HepG2 (cell line): ENCODE results near the gene NDUFV1. TPM values are rescaled to one million over a fixed set of nuclear protein-coding genes. Genes with fewer than 3 reads are reported as not detected.
A peak's percentile ranks its signal among the peaks of the same experiment; 100 is the strongest.

Source experiments
- BHLHE40 ChIP-seq: IDR thresholded peaks from 2 replicates; pipeline ENCODE4 v1.6.1; 2011; ENCODE audit warnings: low read length, improper control_type of control experiment
- EEA1 ChIP-seq: sonication (generic); formaldehyde crosslinking; IDR thresholded peaks from 2 replicates; pipeline ENCODE4 v1.5.1; 2020; ENCODE audit warnings: mild to moderate bottlenecking, missing genetic modification reagents, borderline replicate concordance
- HIVEP1 ChIP-seq: sonication (generic); formaldehyde crosslinking; IDR thresholded peaks from 2 replicates; pipeline ENCODE4 v1.4.0; 2020; ENCODE audit warnings: mild to moderate bottlenecking, missing genetic modification reagents
- KAT8 ChIP-seq: IDR thresholded peaks from 2 replicates; pipeline ENCODE4 v1.6.1; 2016; ENCODE audit warnings: missing genetic modification reagents, missing compliant biosample characterization
- KDM2A ChIP-seq: sonication (generic); formaldehyde crosslinking; IDR thresholded peaks from 2 replicates; pipeline ENCODE4 v1.4.0; 2020; ENCODE audit warnings: low read depth, missing genetic modification reagents, borderline replicate concordance
- KLF6 ChIP-seq: IDR thresholded peaks from 2 replicates; pipeline ENCODE4 v1.8.0; 2016; ENCODE audit warnings: missing biosample characterization, missing genetic modification reagents
- RARA ChIP-seq: IDR thresholded peaks from 2 replicates; pipeline ENCODE4 v1.6.1; 2016; ENCODE audit warnings: missing genetic modification reagents, missing compliant biosample characterization
- ZNF124 ChIP-seq: sonication (generic); formaldehyde crosslinking; IDR thresholded peaks from 2 replicates; pipeline ENCODE4 v1.4.0; 2020; ENCODE audit warnings: missing genetic modification reagents
- ZNF501 ChIP-seq: sonication (generic); formaldehyde crosslinking; IDR thresholded peaks from 2 replicates; pipeline ENCODE4 v1.5.1; 2020; ENCODE audit warnings: mild to moderate bottlenecking, moderate library complexity, missing genetic modification reagents
- ZNF547 ChIP-seq: sonication (generic); formaldehyde crosslinking; IDR thresholded peaks from 2 replicates; pipeline ENCODE4 v1.5.1; 2020; ENCODE audit warnings: mild to moderate bottlenecking, missing genetic modification reagents
- polyA plus RNA-seq, 8 experiments: library from polyadenylated mRNA; depleted of rRNA in 3 of 8; stranded (reverse) in 7 of 8; unstranded in 1 of 8; fragments of >200 nt; fragmentation: Illumina TruSeq in 4 of 8; extraction: Trizol in 4 of 8; gene quantifications; 2 replicates each; pipeline versions ENCODE4 v1.2.1 to v1.2.3, GENCODE V29; 2011 to 2016; ENCODE audit warnings: low read depth in 4 of 8, missing spikeins in 1 of 8, mixed read lengths in 1 of 8; ENCODE audit not compliant: insufficient read depth in 1 of 8
- total RNA-seq, 5 experiments: library from RNA; depleted of rRNA; stranded (reverse); fragments of >200 nt; fragmentation: Illumina TruSeq; extraction: Trizol; gene quantifications; 2 replicates each; pipeline ENCODE4 v1.2.3, GENCODE V29; 2016; ENCODE audit warnings: low read depth in 1 of 5
- TF ChIP-seq, protein P1 (sequence below): sonication (generic); formaldehyde crosslinking; IDR thresholded peaks from 2 replicates; pipeline ENCODE4 v1.9.0; 2022; ENCODE audit warnings: missing genetic modification reagents, mild to moderate bottlenecking, borderline replicate concordance
- TF ChIP-seq, protein P2 (sequence below): sonication (generic); formaldehyde crosslinking; IDR thresholded peaks from 2 replicates; pipeline ENCODE4 v1.4.0; 2020; ENCODE audit warnings: mild to moderate bottlenecking, missing genetic modification reagents
- TF ChIP-seq, protein P3 (sequence below): IDR thresholded peaks from 2 replicates; pipeline ENCODE4 v1.6.1; 2016; ENCODE audit warnings: missing genetic modification reagents, missing compliant biosample characterization

The NDUFV1 gene
- total and polyA plus RNA-seq, 2 of the 13 experiments (the other 11 are each of a cell fraction or from before 2014, with no cell fraction given): 88.9 to 137 TPM

DNA sequence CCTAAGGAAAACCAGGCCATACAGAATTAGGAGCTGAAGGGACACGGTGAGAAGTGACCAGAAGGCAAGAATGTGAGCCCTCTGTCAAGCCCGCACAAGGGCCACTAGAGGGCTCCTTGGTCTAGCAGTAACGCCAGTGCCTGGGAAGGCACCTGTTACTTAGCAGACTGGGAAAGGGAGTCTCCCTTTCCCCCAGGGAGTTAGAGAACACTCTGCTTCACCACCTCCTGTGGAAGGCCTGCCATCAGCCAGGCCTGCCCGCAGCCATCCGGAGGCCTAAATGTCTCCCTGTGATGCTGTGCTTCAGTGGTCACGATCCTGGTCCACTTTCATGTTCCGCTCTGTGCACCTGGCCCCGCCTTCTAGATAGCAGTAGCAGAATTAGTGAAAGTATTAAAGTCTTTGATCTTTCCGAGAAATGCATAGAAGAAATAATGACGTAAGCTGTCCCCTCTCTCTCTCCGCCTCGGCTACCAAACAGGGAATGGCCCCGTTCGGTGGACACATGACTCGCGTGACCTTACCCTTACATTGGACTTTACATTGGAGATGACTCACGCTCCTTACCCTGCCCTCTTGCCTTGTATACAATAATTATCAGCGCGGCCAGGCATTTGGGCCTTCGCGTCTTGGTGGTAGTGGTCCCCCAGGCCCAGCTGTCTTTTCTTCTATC, 33.9 kb upstream of the NDUFV1 start (continued):
- peak; percentile 67; the same call in 1 of the 2 replicates for TF ChIP-seq KDM2A (CRISPR knock-in tag)
- TF ChIP-seq, protein P1, sequence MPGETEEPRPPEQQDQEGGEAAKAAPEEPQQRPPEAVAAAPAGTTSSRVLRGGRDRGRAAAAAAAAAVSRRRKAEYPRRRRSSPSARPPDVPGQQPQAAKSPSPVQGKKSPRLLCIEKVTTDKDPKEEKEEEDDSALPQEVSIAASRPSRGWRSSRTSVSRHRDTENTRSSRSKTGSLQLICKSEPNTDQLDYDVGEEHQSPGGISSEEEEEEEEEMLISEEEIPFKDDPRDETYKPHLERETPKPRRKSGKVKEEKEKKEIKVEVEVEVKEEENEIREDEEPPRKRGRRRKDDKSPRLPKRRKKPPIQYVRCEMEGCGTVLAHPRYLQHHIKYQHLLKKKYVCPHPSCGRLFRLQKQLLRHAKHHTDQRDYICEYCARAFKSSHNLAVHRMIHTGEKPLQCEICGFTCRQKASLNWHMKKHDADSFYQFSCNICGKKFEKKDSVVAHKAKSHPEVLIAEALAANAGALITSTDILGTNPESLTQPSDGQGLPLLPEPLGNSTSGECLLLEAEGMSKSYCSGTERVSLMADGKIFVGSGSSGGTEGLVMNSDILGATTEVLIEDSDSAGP (CRISPR knock-in tag): 0 out of 2 replicates have a peak, but pooled peaks have one; percentile 21
- TF ChIP-seq HIVEP1: no peak
- TF ChIP-seq KAT8 (CRISPR knock-in tag): peak; percentile 30; the same call in 1 of the 2 replicates
- TF ChIP-seq, protein P2, sequence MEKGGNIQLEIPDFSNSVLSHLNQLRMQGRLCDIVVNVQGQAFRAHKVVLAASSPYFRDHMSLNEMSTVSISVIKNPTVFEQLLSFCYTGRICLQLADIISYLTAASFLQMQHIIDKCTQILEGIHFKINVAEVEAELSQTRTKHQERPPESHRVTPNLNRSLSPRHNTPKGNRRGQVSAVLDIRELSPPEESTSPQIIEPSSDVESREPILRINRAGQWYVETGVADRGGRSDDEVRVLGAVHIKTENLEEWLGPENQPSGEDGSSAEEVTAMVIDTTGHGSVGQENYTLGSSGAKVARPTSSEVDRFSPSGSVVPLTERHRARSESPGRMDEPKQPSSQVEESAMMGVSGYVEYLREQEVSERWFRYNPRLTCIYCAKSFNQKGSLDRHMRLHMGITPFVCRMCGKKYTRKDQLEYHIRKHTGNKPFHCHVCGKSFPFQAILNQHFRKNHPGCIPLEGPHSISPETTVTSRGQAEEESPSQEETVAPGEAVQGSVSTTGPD: 0 out of 2 replicates have a peak, but pooled peaks have one; percentile 32
- TF ChIP-seq ZNF547 (CRISPR knock-in tag): 0 out of 2 replicates have a peak, but pooled peaks have one; percentile 28
- TF ChIP-seq ZNF124 (CRISPR knock-in tag): peak; percentile 46; the same call in 1 of the 2 replicates
- TF ChIP-seq BHLHE40: peak; percentile 84
- TF ChIP-seq ZNF501 (CRISPR knock-in tag): peak; percentile 29; the same call in 1 of the 2 replicates
- TF ChIP-seq EEA1: no peak
- TF ChIP-seq, protein P3, sequence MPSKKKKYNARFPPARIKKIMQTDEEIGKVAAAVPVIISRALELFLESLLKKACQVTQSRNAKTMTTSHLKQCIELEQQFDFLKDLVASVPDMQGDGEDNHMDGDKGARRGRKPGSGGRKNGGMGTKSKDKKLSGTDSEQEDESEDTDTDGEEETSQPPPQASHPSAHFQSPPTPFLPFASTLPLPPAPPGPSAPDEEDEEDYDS (CRISPR knock-in tag): no peak
- peak; percentile 39; the same call in 1 of the 2 replicates for TF ChIP-seq RARA (CRISPR knock-in tag)
- TF ChIP-seq KLF6: 0 out of 2 replicates have a peak, but pooled peaks have one; percentile 11
- TF ChIP-seq, all 625 proteins: peak for 50
